ENCODE data around the gene SMG9. TPM values are rescaled to one million over a fixed set of nuclear protein-coding genes. Genes with fewer than 3 reads are reported as not detected.
"Not testable (repeated sequence)": the region's sequence is repeated elsewhere in the genome, so short reads cannot be mapped to it uniquely, and the experiment has no call there.

The SMG9 gene
- polyA plus RNA-seq, 1 experiment = 14.8 TPM

DNA sequence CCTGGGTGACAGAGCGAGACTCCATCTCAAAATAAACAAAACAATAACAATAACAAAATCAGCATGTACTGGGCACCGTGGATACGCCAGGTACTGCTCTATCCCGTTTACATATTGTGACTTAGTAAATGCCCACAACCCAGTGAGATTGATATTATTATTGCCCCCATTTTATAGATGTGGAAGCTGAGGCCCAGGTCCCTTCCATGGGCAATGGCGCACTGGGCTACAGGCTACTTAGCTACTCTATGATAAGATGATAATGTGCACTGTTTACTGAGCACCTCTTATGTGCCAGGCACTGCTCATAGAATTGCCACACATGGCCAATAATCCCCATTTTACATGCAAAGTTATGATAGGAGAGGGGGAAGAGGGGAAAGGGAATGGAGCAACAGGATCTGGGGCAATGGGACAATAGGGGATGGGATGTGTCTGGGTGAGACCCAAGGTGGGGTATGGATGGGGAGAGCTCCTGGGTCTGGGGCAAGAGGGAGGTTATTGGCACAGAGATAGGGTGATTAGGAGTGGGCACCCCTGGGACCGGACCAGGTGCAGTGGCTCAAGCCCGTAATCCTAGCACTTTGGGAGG, 20.6 kb upstream of the SMG9 start:
- POLR2A ChIA-PET = no interaction called here
- DNase-seq (ENCODE audit: low read depth) = no peak
- Histone ChIP-seq H3K4me3 (ENCODE audit: low read depth, low read length) (no peak overlapping the region), H3K36me3 (ENCODE audit: control insufficient read depth, insufficient read depth, low read length) (no peaks in the 10 kb centered on the region), H3K27me3 (ENCODE audit: control insufficient read depth, insufficient read depth, low read length) (peaks cover 2% of the 10 kb centered on the region; the same call in 1 of the 2 replicates)
- TF ChIP-seq, protein P1, sequence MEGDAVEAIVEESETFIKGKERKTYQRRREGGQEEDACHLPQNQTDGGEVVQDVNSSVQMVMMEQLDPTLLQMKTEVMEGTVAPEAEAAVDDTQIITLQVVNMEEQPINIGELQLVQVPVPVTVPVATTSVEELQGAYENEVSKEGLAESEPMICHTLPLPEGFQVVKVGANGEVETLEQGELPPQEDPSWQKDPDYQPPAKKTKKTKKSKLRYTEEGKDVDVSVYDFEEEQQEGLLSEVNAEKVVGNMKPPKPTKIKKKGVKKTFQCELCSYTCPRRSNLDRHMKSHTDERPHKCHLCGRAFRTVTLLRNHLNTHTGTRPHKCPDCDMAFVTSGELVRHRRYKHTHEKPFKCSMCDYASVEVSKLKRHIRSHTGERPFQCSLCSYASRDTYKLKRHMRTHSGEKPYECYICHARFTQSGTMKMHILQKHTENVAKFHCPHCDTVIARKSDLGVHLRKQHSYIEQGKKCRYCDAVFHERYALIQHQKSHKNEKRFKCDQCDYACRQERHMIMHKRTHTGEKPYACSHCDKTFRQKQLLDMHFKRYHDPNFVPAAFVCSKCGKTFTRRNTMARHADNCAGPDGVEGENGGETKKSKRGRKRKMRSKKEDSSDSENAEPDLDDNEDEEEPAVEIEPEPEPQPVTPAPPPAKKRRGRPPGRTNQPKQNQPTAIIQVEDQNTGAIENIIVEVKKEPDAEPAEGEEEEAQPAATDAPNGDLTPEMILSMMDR (IDR thresholded peaks at IDR 0.05; ENCODE audit: insufficient read depth, low read depth, low read length) = no peak
- CTCF ChIA-PET = interaction anchor here (0.6 to 6.1 kb wide), 14 partner anchors 9 to 106 kb away, joined by 3 to 71 read pairs (median 5); partner anchors contain the start of gene PLAUR

DNA sequence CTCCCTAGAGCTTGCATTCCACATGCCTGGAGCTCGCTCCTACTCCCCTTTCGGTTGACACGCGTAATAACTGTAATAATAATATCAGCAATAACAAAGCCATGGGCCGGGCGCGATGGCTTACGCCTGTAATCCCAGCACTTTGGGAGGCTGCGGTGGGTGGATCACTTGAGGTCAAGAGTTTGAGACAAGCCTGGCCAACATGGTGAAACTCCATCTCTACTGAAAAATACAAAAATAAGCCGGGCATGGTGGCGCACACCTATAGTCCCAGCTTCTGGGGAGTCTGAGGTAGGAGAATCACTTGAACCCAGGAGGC, 20.1 kb upstream of the SMG9 start:
- CTCF ChIA-PET = interaction anchor here (0.6 to 6.1 kb wide), 17 partner anchors 8 to 105 kb away, joined by 3 to 71 read pairs (median 5); partner anchors contain the start of gene PLAUR
- H3K27me3 ChIP-seq (ENCODE audit: control insufficient read depth, insufficient read depth, low read length); H3K36me3 ChIP-seq (ENCODE audit: control insufficient read depth, insufficient read depth, low read length); DNase-seq (ENCODE audit: low read depth); POLR2A ChIA-PET; H3K4me3 ChIP-seq (ENCODE audit: low read depth, low read length): not testable (repeated sequence)

- ChIA-PET CTCF (interaction anchor here (0.6 to 6.1 kb wide), 20 partner anchors 9 to 1094 kb away, joined by 3 to 71 read pairs (median 4); partner anchors contain the start of gene PLAUR), POLR2A (no interaction called here)
- no peak for DNase-seq (ENCODE audit: low read depth)
- TF ChIP-seq, protein P1 (IDR thresholded peaks at IDR 0.05; ENCODE audit: insufficient read depth, low read depth, low read length) = peak; percentile 85
- no peaks in the 10 kb centered on the region for H3K36me3 ChIP-seq (ENCODE audit: control insufficient read depth, insufficient read depth, low read length)
- peaks cover 2% of the 10 kb centered on the region; the same call in 1 of the 2 replicates for H3K27me3 ChIP-seq (ENCODE audit: control insufficient read depth, insufficient read depth, low read length)
- H3K4me3 ChIP-seq (ENCODE audit: low read depth, low read length) = no peak overlapping the region
Measured at GRCh38 chr19:43774103-43774939, 19.6 kb upstream of the SMG9 start.

GRCh38 chr19:43773725-43774102, 19.0 kb upstream of the SMG9 start:
- no peak overlapping the region for H3K4me3 ChIP-seq (ENCODE audit: low read depth, low read length)
- no peak for DNase-seq (ENCODE audit: low read depth)
- peaks cover 2% of the 10 kb centered on the region; the same call in 1 of the 2 replicates for H3K27me3 ChIP-seq (ENCODE audit: control insufficient read depth, insufficient read depth, low read length)
- POLR2A ChIA-PET = no interaction called here
- TF ChIP-seq, protein P1 (IDR thresholded peaks at IDR 0.05; ENCODE audit: insufficient read depth, low read depth, low read length) = no peak
- CTCF ChIA-PET = interaction anchor here (0.6 to 6.1 kb wide), 15 partner anchors 9 to 104 kb away, joined by 3 to 71 read pairs (median 5); partner anchors contain the start of gene PLAUR
- no peaks in the 10 kb centered on the region for H3K36me3 ChIP-seq (ENCODE audit: control insufficient read depth, insufficient read depth, low read length)

- POLR2A ChIA-PET = interaction anchor here (0.6 kb wide), 1 partner anchor 11 kb away, joined by 4 read pairs; no protein-coding TSS in a partner anchor
- TF ChIP-seq, protein P1 (IDR thresholded peaks at IDR 0.05; ENCODE audit: insufficient read depth, low read depth, low read length) = no peak
- no peaks in the 10 kb centered on the region for H3K36me3 ChIP-seq (ENCODE audit: control insufficient read depth, insufficient read depth, low read length)
- CTCF ChIA-PET = interaction anchor here (1.8 to 7.6 kb wide), 3 partner anchors 12 to 95 kb away, joined by 4 to 59 read pairs (median 44); partner anchors contain the start of gene SMG9
- DNase-seq (ENCODE audit: low read depth) = no peak
- no peak overlapping the region for H3K4me3 ChIP-seq (ENCODE audit: low read depth, low read length)
- H3K27me3 ChIP-seq (ENCODE audit: control insufficient read depth, insufficient read depth, low read length) = no peaks in the 10 kb centered on the region
Measured at GRCh38 chr19:43769256-43769655, 14.5 kb upstream of the SMG9 start.
